HG03095 (cell line): ENCODE measurements around the gene IL32.

Experiments used
- ATAC-seq: cut with Tn5 transposase; IDR thresholded peaks from one replicate; pipeline ENCODE4 v1.9.1; 2021; ENCODE audit warnings: moderate library complexity; ENCODE audit not compliant: unreplicated experiment

The IL32 gene

GRCh38 chr16:3113765-3114479 is 48.5 kb downstream of the IL32 start:
- no peak for ATAC-seq

GRCh38 chr16:3115003-3115402 is 49.6 kb downstream of the IL32 start:
- no peak for ATAC-seq

GRCh38 chr16:3115561-3115960 is 50.1 kb downstream of the IL32 start:
- ATAC-seq, result no peak

- no peak for ATAC-seq
These were observed 52.9 kb downstream of the IL32 start for GRCh38 chr16:3118204-3118790.

GRCh38 chr16:3118846-3119245 is 53.4 kb downstream of the IL32 start:
- no peak for ATAC-seq
